Measurements from ENCODE around the gene MBOAT7.

GRCh38 chr19:54230031-54230430 lies 40.7 kb upstream of the MBOAT7 start:
- TF ChIP-seq POLR2A (IDR thresholded peaks at IDR 0.05) = no peak
- TF ChIP-seq CTCF (IDR thresholded peaks at IDR 0.05) = no peak
